Measurements from ENCODE around the gene CEP112. TPM values are rescaled to one million over a fixed set of nuclear protein-coding genes. Genes with fewer than 3 reads are reported as not detected.

Gene CEP112
- total and polyA plus RNA-seq, 2 of the 8 experiments (the other 6 are each of a cell fraction or from before 2014, with no cell fraction given) = 0.62 to 3.1 TPM

DNA sequence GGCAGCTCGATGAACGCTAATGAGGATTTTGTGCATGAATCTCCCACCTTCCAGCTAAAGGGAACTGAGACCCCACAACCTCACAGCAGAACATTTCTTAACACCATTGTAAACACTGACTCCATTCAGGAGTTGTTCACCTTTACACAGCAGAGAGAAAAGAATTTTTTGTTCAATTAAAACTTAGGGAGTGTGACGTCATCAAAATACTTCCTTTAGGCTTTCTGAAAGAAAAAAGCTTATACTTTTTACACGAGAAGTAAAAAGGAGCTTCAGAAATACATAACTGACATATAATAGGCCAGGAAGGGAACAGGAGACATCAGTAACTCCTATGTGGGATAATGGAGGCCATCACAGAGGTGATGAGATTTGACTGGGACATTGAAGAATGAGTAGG, 532.4 kb downstream of the CEP112 start:
- H3K4me2 ChIP-seq (ENCODE audit: insufficient read depth in 1 of 2, low read depth in 2 of 2, low read length in 2 of 2) = no peak overlapping the region
- H2BK120ac ChIP-seq (replicated peaks; ENCODE audit: low read depth, low read length) = no peak overlapping the region
- H3K79me2 ChIP-seq (ENCODE audit: control insufficient read depth in 1 of 2, insufficient read depth in 2 of 2, low read length in 2 of 2) = no peaks in the 10 kb centered on the region
- CTCF ChIA-PET (ENCODE audit: partially characterized antibody) = interaction anchor here (0.7 to 1.3 kb wide), 3 partner anchors 135 to 507 kb away, joined by 3 read pairs; no protein-coding TSS in a partner anchor
- no peak for DNase-seq (ENCODE audit: low read depth in 1 of 2, low spot score in 2 of 2)
- H2BK20ac ChIP-seq (ENCODE audit: low read length) = no peak overlapping the region
- H2BK5ac ChIP-seq (ENCODE audit: low read depth, low read length) = no peak overlapping the region
- H4K20me1 ChIP-seq (replicated peaks in 1 of 2; ENCODE audit: control insufficient read depth in 1 of 2, insufficient read depth in 2 of 2, low read length in 2 of 2) = no peaks in the 10 kb centered on the region
- H2BK15ac ChIP-seq (ENCODE audit: low read length) = no peak overlapping the region
- H4K5ac ChIP-seq (ENCODE audit: insufficient read length, low read depth, low read length) = no peak overlapping the region
- no peak overlapping the region for H3K4me3 ChIP-seq (ENCODE audit: extremely low read depth in 1 of 4, insufficient read depth in 2 of 4, low read depth in 3 of 4, low read length in 4 of 4)
- H3K56ac ChIP-seq (replicated peaks; ENCODE audit: insufficient read length, low read depth, low read length) = no peak overlapping the region
- H3K4me1 ChIP-seq (replicated peaks in 1 of 4; ENCODE audit: control insufficient read depth in 3 of 4, insufficient read depth in 4 of 4, low read length in 3 of 4) = no peaks in the 10 kb centered on the region
- POLR2A ChIA-PET (ENCODE audit: partially characterized antibody) = no interaction called here
- no peak overlapping the region for H3K4ac ChIP-seq (replicated peaks; ENCODE audit: insufficient read length, low read depth, low read length)
- H4K8ac ChIP-seq (ENCODE audit: extremely low read depth, insufficient read depth, low read length) = no peak overlapping the region
- no peaks in the 10 kb centered on the region for H3K23me2 ChIP-seq (ENCODE audit: low read depth, low read length)
- H2AK5ac ChIP-seq (ENCODE audit: low read depth, low read length) = no peak overlapping the region
- no peak overlapping the region for H3K9ac ChIP-seq (replicated peaks in 1 of 4; ENCODE audit: extremely low read depth in 1 of 4, low read depth in 3 of 4, low read length in 3 of 4)
- no peak overlapping the region for H3K18ac ChIP-seq (ENCODE audit: extremely low read depth, low read length)
- no peak overlapping the region for H3K23ac ChIP-seq (ENCODE audit: insufficient read length)
- TF ChIP-seq HDAC6 (IDR thresholded peaks at IDR 0.05; ENCODE audit: low read depth, low read length) = no peak
- no peak overlapping the region for H2BK12ac ChIP-seq (ENCODE audit: low read depth, low read length)
- no peak overlapping the region for H3K27ac ChIP-seq (ENCODE audit: low read depth, low read length)
- H4K91ac ChIP-seq (replicated peaks; ENCODE audit: insufficient read length, low read length) = no peak overlapping the region
- H3K9me3 ChIP-seq (ENCODE audit: insufficient read depth in 2 of 2, low read depth in 1 of 2, low read length in 1 of 2) = no peaks in the 10 kb centered on the region
- no peak overlapping the region for H2AFZ ChIP-seq (ENCODE audit: low read length)
- H3K79me1 ChIP-seq (ENCODE audit: low read depth, low read length) = no peaks in the 10 kb centered on the region
- H3K27me3 ChIP-seq (replicated peaks in 1 of 4; ENCODE audit: control insufficient read depth in 3 of 4, extremely low read depth in 1 of 4, insufficient read depth in 3 of 4, low read length in 3 of 4) = no peaks in the 10 kb centered on the region
- FAIRE-seq = no peak
- H3K14ac ChIP-seq (ENCODE audit: insufficient read length) = no peak overlapping the region
- WGBS, 2 experiments (ENCODE audit: extremely low coverage in 1 of 2, insufficient coverage in 1 of 2, insufficient read length in 1 of 2, insufficient replicate concordance in 2 of 2, low coverage in 1 of 2, low lambda C conversion rate in 2 of 2, missing lambda C conversion rate in 1 of 2) = 90% methylated on average over 4 of the region's 4 CpGs; no CpG with 5 or more reads in 1 of the 2 experiments
- H3K36me3 ChIP-seq (ENCODE audit: control insufficient read depth in 2 of 4, insufficient read depth in 4 of 4, low read length in 3 of 4) = no peaks in the 10 kb centered on the region

Data from H1 (cell line).